GM12864 (cell line): ENCODE results near the gene SLC39A11.

Experiments
- DNase-seq: peaks from one replicate; pipeline ENCODE4 v3.0.0-alpha.2; 2011; ENCODE audit warnings: low read depth
- H3K4me3 ChIP-seq: 2 replicates; pipeline ENCODE4 v1.5.1; 2011; ENCODE audit warnings: mild to moderate bottlenecking, low read depth, low read length, control low read depth
- CTCF ChIP-seq: IDR thresholded peaks from 2 replicates; pipeline ENCODE4 v1.5.1; 2011; ENCODE audit warnings: low read depth, mild to moderate bottlenecking, moderate library complexity, low read length, control low read depth, inconsistent platforms; ENCODE audit errors: missing control alignments

Gene SLC39A11

GRCh38 chr17:72891627-72892026 lies 200.9 kb downstream of the SLC39A11 start:
- no peak overlapping the region for H3K4me3 ChIP-seq
- no peak for DNase-seq
- TF ChIP-seq CTCF = no peak

GRCh38 chr17:72890711-72891110 lies 201.8 kb downstream of the SLC39A11 start:
- no peak overlapping the region for H3K4me3 ChIP-seq
- DNase-seq = no peak
- TF ChIP-seq CTCF = no peak

DNA sequence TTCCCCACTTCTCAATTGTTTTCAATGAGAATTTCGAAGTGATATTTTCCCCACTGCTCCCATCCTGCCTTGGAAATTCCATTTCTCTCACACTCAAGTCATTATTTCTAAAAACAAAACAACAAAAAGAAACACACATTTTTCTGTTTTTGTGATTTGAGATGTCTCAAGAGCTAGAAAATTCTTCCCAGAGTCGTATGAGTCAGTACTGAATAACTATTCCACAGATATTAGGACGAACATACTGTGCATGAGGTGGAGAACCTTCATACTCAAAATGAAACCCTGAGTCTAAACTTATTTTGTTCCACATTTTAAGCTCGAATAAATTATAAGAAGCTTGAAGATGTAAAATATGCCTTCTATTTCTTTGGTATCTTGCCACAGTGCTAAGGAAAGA lies 204.6 kb downstream of the SLC39A11 start:
- TF ChIP-seq CTCF = no peak
- no peak overlapping the region for H3K4me3 ChIP-seq
- no peak for DNase-seq

- no peak for DNase-seq
- no peak overlapping the region for H3K4me3 ChIP-seq
- no peak for TF ChIP-seq CTCF
These were observed 205.2 kb downstream of the SLC39A11 start for GRCh38 chr17:72887322-72887721.

- no peak for TF ChIP-seq CTCF
- DNase-seq = no peak
- H3K4me3 ChIP-seq = no peak overlapping the region
These were observed 205.9 kb downstream of the SLC39A11 start for GRCh38 chr17:72886622-72887021.

DNA sequence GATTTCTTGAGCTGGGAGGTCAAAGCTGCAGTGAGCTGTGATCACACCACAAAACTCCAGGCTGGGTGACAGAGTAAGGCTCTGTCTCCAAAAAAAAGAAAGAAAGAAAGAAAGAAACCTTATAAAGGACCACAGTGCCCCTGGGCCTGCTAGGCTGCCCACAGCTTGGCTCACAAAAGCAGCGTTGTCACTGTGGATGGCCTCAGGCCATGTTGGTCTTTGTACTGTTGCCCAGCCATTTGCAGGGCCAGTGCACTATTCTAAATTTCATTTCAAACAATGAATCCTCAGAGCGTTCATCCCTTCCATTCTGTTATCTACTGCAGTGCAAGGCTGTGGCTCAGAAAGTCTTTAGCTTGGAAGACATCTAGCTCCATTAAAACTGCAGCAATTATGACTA lies 208.4 kb downstream of the SLC39A11 start:
- no peak overlapping the region for H3K4me3 ChIP-seq
- TF ChIP-seq CTCF = no peak
- no peak for DNase-seq

DNA sequence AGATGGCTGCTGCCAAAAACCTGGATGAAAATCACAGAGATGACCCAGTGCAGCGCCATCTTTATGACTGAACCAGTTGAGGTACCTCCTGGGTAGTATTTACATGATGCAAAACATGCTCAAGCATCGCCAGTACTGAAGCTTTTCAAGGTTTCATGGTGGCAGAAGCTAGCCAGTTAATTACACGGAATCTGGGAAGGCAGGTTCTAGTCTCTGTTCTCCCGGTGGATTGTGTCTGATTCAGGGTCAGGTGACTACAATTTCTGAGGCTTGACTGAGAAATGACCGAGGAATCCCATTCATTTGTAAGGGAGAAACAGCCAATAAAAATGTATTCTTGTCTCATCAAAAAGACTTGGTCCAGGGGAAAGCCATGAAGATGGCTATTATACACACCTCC lies 209.1 kb downstream of the SLC39A11 start:
- DNase-seq = no peak
- H3K4me3 ChIP-seq = no peak overlapping the region
- no peak for TF ChIP-seq CTCF
